Vagina (tissue), 2 donors: ENCODE data around the gene ARPIN. TPM values are rescaled to one million over a fixed set of nuclear protein-coding genes. Genes with fewer than 3 reads are reported as not detected.
"Not testable (repeated sequence)": the region's sequence is repeated elsewhere in the genome, so short reads cannot be mapped to it uniquely, and the experiment has no call there.

Experiments
- DNase-seq, 2 donors: peaks; one replicate each; pipeline ENCODE4 v3.0.0-alpha.2; 2017; ENCODE audit errors: extremely low spot score in 2 of 2
- H3K27ac ChIP-seq: fragments of 200-600 bp; sonication (generic); one replicate; pipeline ENCODE4 v1.5.1; 2019
- H3K27me3 ChIP-seq: fragments of 200-600 bp; sonication (generic); one replicate; pipeline ENCODE4 v1.5.1; 2019
- H3K36me3 ChIP-seq, 2 donors: fragments of 200-600 bp; sonication (generic); one replicate each; pipeline ENCODE4 v1.5.1; 2017 to 2019
- H3K4me1 ChIP-seq: fragments of 200-600 bp; sonication (generic); one replicate; pipeline ENCODE4 v1.5.1; 2019
- H3K4me3 ChIP-seq, 2 donors: fragments of 200-600 bp; sonication (generic); 1 replicate in 1 of 2; 2 replicates in 1 of 2; pipeline ENCODE4 v1.5.1; 2016 to 2019
- H3K9me3 ChIP-seq: fragments of 200-600 bp; sonication (generic); one replicate; pipeline ENCODE4 v1.5.1; 2019
- CTCF ChIP-seq, 3 experiments: fragments of 450-650 bp in 2 of 3; fragments of 200-600 bp in 1 of 3; sonication (generic) in 1 of 3; IDR thresholded peaks; one replicate each; pipeline ENCODE4 v1.5.1; 2017 to 2019; ENCODE audit warnings: antibody characterized with exemption in 3 of 3, mild to moderate bottlenecking in 2 of 3, moderate library complexity in 2 of 3
- POLR2A ChIP-seq, 2 donors: fragments of 450-650 bp; IDR thresholded peaks; one replicate each; pipeline ENCODE4 v1.6.1; 2017; ENCODE audit warnings: antibody characterized with exemption in 2 of 2, mild to moderate bottlenecking in 2 of 2, moderate library complexity in 2 of 2
- POLR2AphosphoS5 ChIP-seq, 2 donors: sonication (generic); formaldehyde crosslinking; IDR thresholded peaks; one replicate each; pipeline ENCODE4 v1.9.0; 2017; ENCODE audit warnings: antibody characterized with exemption in 2 of 2, mild to moderate bottlenecking in 2 of 2, low read depth in 1 of 2; ENCODE audit not compliant: insufficient read depth in 1 of 2
- intact Hi-C: fragments of 100-400 bp; cut with DNase I; formaldehyde crosslinking; loops from one replicate; pipeline ENCODE4 v1.15.1; 2023
- total RNA-seq: library from RNA; depleted of rRNA; stranded (reverse); fragments of >200 nt; gene quantifications from one replicate; pipeline ENCODE4 v1.2.3, GENCODE V29; 2016

ARPIN gene
- total RNA-seq, 1 donor from 2014 or later = 20.1 TPM

DNA sequence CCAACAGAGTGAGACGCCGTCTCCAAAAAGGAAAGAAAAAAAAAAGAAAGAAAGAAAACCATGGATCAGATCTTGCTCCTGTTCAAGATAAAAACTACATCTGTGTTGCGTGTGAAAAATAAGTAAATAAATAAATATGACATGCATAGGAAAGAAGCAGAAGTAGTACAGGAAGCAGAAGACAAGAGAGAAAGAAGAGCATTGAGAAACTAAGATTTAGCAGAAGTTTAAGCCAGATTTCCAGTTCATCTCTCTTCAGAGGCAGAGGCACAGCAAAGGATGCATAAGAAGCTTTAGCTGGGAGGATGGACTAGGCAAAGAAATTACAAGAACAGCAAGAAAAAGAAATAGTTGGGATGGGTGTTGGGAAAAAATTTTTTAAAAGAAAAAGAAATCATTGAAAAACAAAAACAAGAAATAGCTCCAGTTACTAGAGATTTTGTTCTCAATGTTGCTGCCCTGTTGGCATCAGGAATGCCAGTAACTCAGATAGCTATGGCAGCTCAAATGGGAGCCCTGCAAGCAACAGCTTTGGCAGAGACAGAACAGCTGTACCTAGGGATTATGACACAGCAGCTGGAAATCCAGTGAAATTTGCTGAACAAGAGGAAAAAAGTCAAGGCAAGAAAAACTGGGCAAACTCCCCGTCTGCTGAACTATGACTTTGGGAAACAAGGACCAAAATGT, 36.2 kb downstream of the ARPIN start:
- H3K4me3 ChIP-seq = no peak overlapping the region
- H3K4me1 ChIP-seq = no peaks in the 10 kb centered on the region
- intact Hi-C loops = no loop called here
- no peaks in the 10 kb centered on the region for H3K27me3 ChIP-seq
- H3K36me3 ChIP-seq = peaks cover 0 to 20% of the 10 kb centered on the region in 2 donors
- H3K9me3 ChIP-seq = no peaks in the 10 kb centered on the region
- TF ChIP-seq CTCF (IDR thresholded peaks at IDR 0.05) (no peak), POLR2AphosphoS5 (IDR thresholded peaks at IDR 0.05; ENCODE audit: insufficient read depth in 1 of 2, low read depth in 1 of 2) (no peak), POLR2A (IDR thresholded peaks at IDR 0.05) (no peak)
- H3K27ac ChIP-seq = no peak overlapping the region
- DNase-seq = no peak

DNA sequence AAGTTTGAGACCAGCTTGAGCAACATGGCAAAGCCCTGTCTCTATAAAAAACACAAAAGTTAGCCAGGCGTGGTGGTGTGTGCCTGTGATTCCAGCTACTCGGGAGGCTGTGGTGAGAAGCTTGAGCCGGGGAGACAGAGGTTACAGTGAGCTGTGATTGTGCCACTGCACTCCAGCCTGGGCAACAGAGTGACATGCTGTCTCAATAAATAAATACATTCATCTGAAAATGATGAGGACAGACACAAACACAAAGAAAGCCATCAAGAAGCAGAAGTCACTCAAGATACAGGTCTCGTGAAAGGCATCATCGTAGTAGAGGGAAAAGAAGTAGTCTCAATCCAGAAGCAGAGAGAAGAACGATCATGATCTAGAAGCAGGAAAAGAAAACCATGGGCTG, 37.0 kb downstream of the ARPIN start:
- intact Hi-C loops = no loop called here
- Histone ChIP-seq H3K4me3 (no peak overlapping the region), H3K36me3 (peaks cover 0 to 20% of the 10 kb centered on the region in 2 donors), H3K4me1 (no peaks in the 10 kb centered on the region), H3K27ac (no peak overlapping the region), H3K9me3 (no peaks in the 10 kb centered on the region), H3K27me3 (no peaks in the 10 kb centered on the region)
- no peak for TF ChIP-seq POLR2A (IDR thresholded peaks at IDR 0.05)
- TF ChIP-seq POLR2AphosphoS5 (IDR thresholded peaks at IDR 0.05; ENCODE audit: insufficient read depth in 1 of 2, low read depth in 1 of 2) = no peak
- TF ChIP-seq CTCF (IDR thresholded peaks at IDR 0.05) = no peak
- DNase-seq = no peak

DNA sequence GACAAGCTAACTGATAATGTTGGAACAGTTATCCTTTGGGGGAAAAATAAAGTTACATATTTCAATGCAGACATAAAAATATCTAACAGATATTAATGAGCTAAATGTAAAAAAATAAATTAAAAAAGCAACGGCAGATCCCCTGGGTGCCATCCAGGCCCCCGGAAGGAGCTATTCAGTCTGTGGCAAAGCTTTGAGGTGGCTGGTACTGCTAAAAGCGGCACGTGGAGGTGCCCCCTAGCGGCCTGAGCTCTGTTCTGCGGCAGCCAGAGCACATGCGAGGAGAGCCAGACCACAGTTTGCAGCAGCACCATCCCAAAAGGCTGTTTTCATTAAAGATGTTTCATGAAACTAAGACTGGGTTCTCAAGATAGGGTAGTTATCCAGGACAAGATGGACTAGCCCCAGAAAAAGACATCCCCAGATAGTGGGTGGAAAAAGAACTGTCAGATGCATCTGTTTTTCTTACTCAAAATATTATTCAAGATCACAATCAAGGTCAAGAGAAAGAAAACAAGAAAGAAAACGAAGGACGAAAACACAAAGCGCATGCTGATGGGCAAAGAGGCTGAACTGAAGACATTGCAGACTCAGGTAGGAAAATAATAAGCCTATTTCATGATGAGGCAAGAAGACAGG, 37.7 kb downstream of the ARPIN start:
- H3K4me1 ChIP-seq = no peaks in the 10 kb centered on the region
- peaks cover 0 to 25% of the 10 kb centered on the region in 2 donors for H3K36me3 ChIP-seq
- no peaks in the 10 kb centered on the region for H3K27me3 ChIP-seq
- TF ChIP-seq CTCF (IDR thresholded peaks at IDR 0.05) (peak; percentile 69 to 90 (median 77)), POLR2A (IDR thresholded peaks at IDR 0.05) (no peak), POLR2AphosphoS5 (IDR thresholded peaks at IDR 0.05; ENCODE audit: insufficient read depth in 1 of 2, low read depth in 1 of 2) (peak in 1 of 2 donors; percentile 15)
- no peak overlapping the region for H3K4me3 ChIP-seq
- DNase-seq = no peak
- H3K27ac ChIP-seq = no peak overlapping the region
- intact Hi-C loops = no loop called here
- no peaks in the 10 kb centered on the region for H3K9me3 ChIP-seq

- no peak overlapping the region for H3K4me3 ChIP-seq
- no peak for DNase-seq
- peaks cover 0 to 13% of the 10 kb centered on the region in 2 donors for H3K36me3 ChIP-seq
- no peak overlapping the region for H3K27ac ChIP-seq
- no peaks in the 10 kb centered on the region for H3K9me3 ChIP-seq
- no peaks in the 10 kb centered on the region for H3K4me1 ChIP-seq
- H3K27me3 ChIP-seq = no peaks in the 10 kb centered on the region
- no peak for TF ChIP-seq CTCF (IDR thresholded peaks at IDR 0.05)
- no peak for TF ChIP-seq POLR2AphosphoS5 (IDR thresholded peaks at IDR 0.05; ENCODE audit: insufficient read depth in 1 of 2, low read depth in 1 of 2)
- no peak for TF ChIP-seq POLR2A (IDR thresholded peaks at IDR 0.05)
- intact Hi-C loops = no loop called here
Measured at GRCh38 chr15:89870688-89871288, 42.0 kb downstream of the ARPIN start.

GRCh38 chr15:89870006-89870405, 42.7 kb downstream of the ARPIN start:
- Histone ChIP-seq H3K4me1 (no peaks in the 10 kb centered on the region), H3K27ac (no peak overlapping the region), H3K36me3 (peaks cover 0 to 10% of the 10 kb centered on the region in 2 donors), H3K4me3 (no peak overlapping the region), H3K27me3 (no peaks in the 10 kb centered on the region), H3K9me3 (no peaks in the 10 kb centered on the region)
- intact Hi-C loops = no loop called here
- TF ChIP-seq CTCF (IDR thresholded peaks at IDR 0.05) (no peak), POLR2A (IDR thresholded peaks at IDR 0.05) (no peak), POLR2AphosphoS5 (IDR thresholded peaks at IDR 0.05; ENCODE audit: insufficient read depth in 1 of 2, low read depth in 1 of 2) (no peak)
- no peak for DNase-seq

DNA sequence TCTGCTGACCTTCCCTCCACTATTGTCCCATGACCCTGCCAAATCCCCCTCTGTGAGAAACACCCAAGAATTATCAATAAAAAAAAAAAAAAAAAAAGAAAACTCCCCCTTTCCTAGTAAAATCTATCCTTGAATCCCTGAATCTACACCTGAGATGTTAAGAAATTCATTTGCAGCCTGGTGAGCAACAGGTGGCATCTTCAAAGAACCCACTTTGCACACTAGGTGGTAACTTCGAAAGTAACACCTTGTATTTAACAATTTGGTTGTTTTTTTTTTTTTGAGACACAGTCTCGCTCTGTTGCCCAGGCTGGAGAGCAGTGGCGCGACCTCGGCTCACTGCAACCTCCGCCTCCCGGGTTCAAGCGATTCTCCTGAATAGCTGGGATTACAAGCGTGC, 43.3 kb downstream of the ARPIN start:
- intact Hi-C loops = not testable (repeated sequence)

More for the DNA sequence above, 43.3 kb downstream of the ARPIN start:
- not testable (repeated sequence) for H3K27ac ChIP-seq, DNase-seq, H3K27me3 ChIP-seq, H3K4me1 ChIP-seq, H3K4me3 ChIP-seq, H3K9me3 ChIP-seq
- H3K36me3 ChIP-seq = peaks cover 0 to 14% of the 10 kb centered on the region in 2 donors
